ENCODE measurements around the gene GAS6. TPM values are rescaled to one million over a fixed set of nuclear protein-coding genes. Genes with fewer than 3 reads are reported as not detected.
"Not testable (repeated sequence)": the region's sequence is repeated elsewhere in the genome, so short reads cannot be mapped to it uniquely, and the experiment has no call there.

GAS6 gene
- total RNA-seq, 1 experiment from 2014 or later = 49.4 TPM

- no peaks in the 10 kb centered on the region for H3K27me3 ChIP-seq (ENCODE audit: insufficient read depth, low read length)
- no peaks in the 10 kb centered on the region for H3K4me1 ChIP-seq (ENCODE audit: control insufficient read depth in 1 of 2, insufficient read depth in 2 of 2, low read length in 2 of 2)
- H3K27ac ChIP-seq (ENCODE audit: low read depth, low read length) = no peak overlapping the region
- no peak overlapping the region for H3K9ac ChIP-seq (ENCODE audit: low read length)
- DNase-seq (ENCODE audit: low read depth, low spot score) = no peak
- H3K4me2 ChIP-seq (ENCODE audit: low read length) = no peak overlapping the region
- ATAC-seq = no peak
- H3K9me2 ChIP-seq (ENCODE audit: insufficient read depth) = no peaks in the 10 kb centered on the region
- no peaks in the 10 kb centered on the region for H3K36me3 ChIP-seq (ENCODE audit: control insufficient read depth in 1 of 2, insufficient read depth in 2 of 2, low read length in 2 of 2)
- no peaks in the 10 kb centered on the region for H4K20me1 ChIP-seq (ENCODE audit: insufficient read depth)
- POLR2A ChIA-PET = no interaction called here
- no peaks in the 10 kb centered on the region for H3K9me3 ChIP-seq (ENCODE audit: control insufficient read depth in 1 of 2, insufficient read depth in 1 of 2, low read depth in 1 of 2, low read length in 2 of 2)
- H3K4me3 ChIP-seq (replicated peaks in 1 of 2; ENCODE audit: low read depth in 1 of 2, low read length in 2 of 2) = no peak overlapping the region
- intact Hi-C loops (cut with micrococcal nuclease) = no loop called here
- H2AFZ ChIP-seq (ENCODE audit: low read depth, low read length, poor library complexity, severe bottlenecking) = no peak overlapping the region
- no TSS peak for BruUV-seq (replicated peaks)
- CTCF ChIA-PET = no interaction called here
- RAD21 ChIA-PET (ENCODE audit: low non-redundant PET in 1 of 2, low total read pairs in 2 of 2, uncharacterized antibody in 2 of 2, unreplicated experiment in 2 of 2) = no interaction called here
- TF ChIP-seq ZBTB33 (IDR thresholded peaks at IDR 0.05; ENCODE audit: extremely low read depth, insufficient replicate concordance, low read length) (no peak), EZH2phosphoT487 (IDR thresholded peaks at IDR 0.05; ENCODE audit: borderline replicate concordance) (no peak), POLR2A (IDR thresholded peaks at IDR 0.05; ENCODE audit: borderline replicate concordance, extremely low read depth, insufficient read depth, insufficient read length) (no peak)
- no peaks in the 10 kb centered on the region for H3K79me2 ChIP-seq (ENCODE audit: insufficient read depth, low read length)
These were observed 72.7 kb downstream of the GAS6 start for GRCh38 chr13:113791226-113791625.

- H3K27ac ChIP-seq (ENCODE audit: low read depth, low read length); H3K9ac ChIP-seq (ENCODE audit: low read length); H2AFZ ChIP-seq (ENCODE audit: low read depth, low read length, poor library complexity, severe bottlenecking); H3K4me3 ChIP-seq (replicated peaks in 1 of 2; ENCODE audit: low read depth in 1 of 2, low read length in 2 of 2); H3K9me2 ChIP-seq (ENCODE audit: insufficient read depth); RAD21 ChIA-PET (ENCODE audit: low non-redundant PET in 1 of 2, low total read pairs in 2 of 2, uncharacterized antibody in 2 of 2, unreplicated experiment in 2 of 2); H3K9me3 ChIP-seq (ENCODE audit: control insufficient read depth in 1 of 2, insufficient read depth in 1 of 2, low read depth in 1 of 2, low read length in 2 of 2); DNase-seq (ENCODE audit: low read depth, low spot score); H4K20me1 ChIP-seq (ENCODE audit: insufficient read depth); H3K27me3 ChIP-seq (ENCODE audit: insufficient read depth, low read length); H3K79me2 ChIP-seq (ENCODE audit: insufficient read depth, low read length); BruUV-seq (replicated peaks); intact Hi-C loops (cut with micrococcal nuclease); H3K4me1 ChIP-seq (ENCODE audit: control insufficient read depth in 1 of 2, insufficient read depth in 2 of 2, low read length in 2 of 2); H3K4me2 ChIP-seq (ENCODE audit: low read length); POLR2A ChIA-PET; CTCF ChIA-PET; H3K36me3 ChIP-seq (ENCODE audit: control insufficient read depth in 1 of 2, insufficient read depth in 2 of 2, low read length in 2 of 2); ATAC-seq: not testable (repeated sequence)
These were observed 73.9 kb downstream of the GAS6 start for GRCh38 chr13:113789931-113790330.

Measured in HCT116 (cell line).